ENCODE measurements around the gene DEPDC7. TPM values are rescaled to one million over a fixed set of nuclear protein-coding genes. Genes with fewer than 3 reads are reported as not detected.

DEPDC7 gene
- total and polyA plus RNA-seq, 2 of the 8 experiments (the other 6 are each of a cell fraction or from before 2014, with no cell fraction given) = 3.1 to 7.6 TPM

DNA sequence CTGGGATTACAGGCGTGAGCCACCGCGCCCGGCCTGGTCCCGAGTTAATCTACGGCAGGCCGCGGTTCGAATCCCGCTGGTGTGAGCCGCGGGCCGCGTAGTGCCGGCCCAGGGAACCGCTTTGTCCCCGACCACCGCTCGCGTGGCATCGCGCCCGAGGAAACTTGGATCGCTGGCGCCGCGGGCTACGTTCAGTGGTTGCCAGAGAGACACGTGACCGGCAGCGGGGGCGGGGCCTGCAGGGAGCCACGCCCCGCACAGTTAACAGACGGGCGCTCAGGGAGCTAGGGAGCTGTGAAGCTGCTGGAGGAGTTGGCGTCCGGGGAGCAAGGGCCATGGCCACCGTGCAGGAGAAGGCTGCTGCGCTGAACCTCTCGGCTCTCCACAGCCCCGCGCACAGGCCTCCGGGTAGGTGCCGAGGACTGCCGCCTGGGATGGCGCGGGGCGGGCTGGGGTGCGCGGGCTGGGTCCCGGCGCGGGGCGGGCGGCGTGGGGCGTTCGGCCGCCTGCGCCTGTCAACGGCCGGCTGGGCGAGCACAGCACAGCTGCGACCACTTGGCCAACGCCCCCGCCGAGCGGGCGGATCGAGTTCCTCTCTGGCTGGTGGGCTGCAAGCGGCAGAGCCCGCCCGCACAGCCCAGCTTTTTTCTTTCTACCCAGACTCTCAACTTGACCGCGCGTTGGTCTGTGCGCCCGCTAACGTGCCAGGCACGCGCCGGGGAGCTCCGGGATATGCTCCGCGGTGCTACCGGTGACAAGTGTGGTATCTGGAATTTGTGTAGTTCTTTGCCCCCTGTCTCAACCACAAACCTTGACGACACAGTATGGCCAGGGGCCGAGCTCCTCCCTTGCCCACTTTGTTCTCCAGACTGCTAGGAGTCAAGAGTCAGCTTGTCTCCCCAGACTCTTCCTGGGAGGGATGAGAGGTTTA lies at the start of gene DEPDC7 (continued):
- TF ChIP-seq, protein P1, sequence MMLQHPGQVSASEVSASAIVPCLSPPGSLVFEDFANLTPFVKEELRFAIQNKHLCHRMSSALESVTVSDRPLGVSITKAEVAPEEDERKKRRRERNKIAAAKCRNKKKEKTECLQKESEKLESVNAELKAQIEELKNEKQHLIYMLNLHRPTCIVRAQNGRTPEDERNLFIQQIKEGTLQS (IDR thresholded peaks at IDR 0.05; ENCODE audit: insufficient read depth, low read depth, low read length) = peak; percentile 74; the same call in 1 of the 2 replicates
- TF ChIP-seq POU5F1 (IDR thresholded peaks at IDR 0.05; ENCODE audit: low read depth, low read length) (no peak), RBBP5 (IDR thresholded peaks at IDR 0.05; ENCODE audit: borderline replicate concordance, low read depth, low read length) (no peak; the same call in 1 of the 2 replicates), TBP (IDR thresholded peaks at IDR 0.05; ENCODE audit: low read depth, low read length) (peak; percentile 51; the same call in 1 of the 2 replicates), TAF1 (IDR thresholded peaks at IDR 0.05; ENCODE audit: low read depth, low read length) (peak; percentile 51), PHF8 (conservative IDR thresholded peaks at IDR 0.05; ENCODE audit: low read depth, low read length) (peak; percentile 52; the same call in 1 of the 2 replicates), POLR2AphosphoS5 (IDR thresholded peaks at IDR 0.05; ENCODE audit: low read depth, low read length) (peak; percentile 74), CEBPB (IDR thresholded peaks at IDR 0.05; ENCODE audit: low read depth, low read length) (no peak), GABPA (IDR thresholded peaks at IDR 0.05; ENCODE audit: borderline replicate concordance, insufficient read depth, low read length) (no peak), NANOG (IDR thresholded peaks at IDR 0.05; ENCODE audit: insufficient read depth, low read depth, low read length, poor library complexity, severe bottlenecking) (no peak), POLR2A (IDR thresholded peaks at IDR 0.05; ENCODE audit: control extremely low read depth in 1 of 2, low read depth in 2 of 2, low read length in 2 of 2) (peak; percentile 48 to 64), SAP30 (IDR thresholded peaks at IDR 0.05; ENCODE audit: insufficient read depth, insufficient replicate concordance, low read length) (peak; percentile 32), KDM1A (IDR thresholded peaks at IDR 0.05; ENCODE audit: borderline replicate concordance, low read length) (peak; percentile 57; the same call in 1 of the 2 replicates), SP4 (IDR thresholded peaks at IDR 0.05; ENCODE audit: low read length) (no peak), CBX8 (IDR thresholded peaks at IDR 0.05; ENCODE audit: borderline replicate concordance, low read depth, low read length) (no peak), JUND (IDR thresholded peaks at IDR 0.05; ENCODE audit: low read length) (no peak), BRCA1 (IDR thresholded peaks at IDR 0.05; ENCODE audit: low read depth, low read length) (no peak)
- TF ChIP-seq, protein P2, sequence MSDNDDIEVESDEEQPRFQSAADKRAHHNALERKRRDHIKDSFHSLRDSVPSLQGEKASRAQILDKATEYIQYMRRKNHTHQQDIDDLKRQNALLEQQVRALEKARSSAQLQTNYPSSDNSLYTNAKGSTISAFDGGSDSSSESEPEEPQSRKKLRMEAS (IDR thresholded peaks at IDR 0.05) = peak; percentile 92
- TF ChIP-seq, protein P3, sequence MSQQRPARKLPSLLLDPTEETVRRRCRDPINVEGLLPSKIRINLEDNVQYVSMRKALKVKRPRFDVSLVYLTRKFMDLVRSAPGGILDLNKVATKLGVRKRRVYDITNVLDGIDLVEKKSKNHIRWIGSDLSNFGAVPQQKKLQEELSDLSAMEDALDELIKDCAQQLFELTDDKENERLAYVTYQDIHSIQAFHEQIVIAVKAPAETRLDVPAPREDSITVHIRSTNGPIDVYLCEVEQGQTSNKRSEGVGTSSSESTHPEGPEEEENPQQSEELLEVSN (IDR thresholded peaks at IDR 0.05) = peak; percentile 92
- TF ChIP-seq, protein P4, sequence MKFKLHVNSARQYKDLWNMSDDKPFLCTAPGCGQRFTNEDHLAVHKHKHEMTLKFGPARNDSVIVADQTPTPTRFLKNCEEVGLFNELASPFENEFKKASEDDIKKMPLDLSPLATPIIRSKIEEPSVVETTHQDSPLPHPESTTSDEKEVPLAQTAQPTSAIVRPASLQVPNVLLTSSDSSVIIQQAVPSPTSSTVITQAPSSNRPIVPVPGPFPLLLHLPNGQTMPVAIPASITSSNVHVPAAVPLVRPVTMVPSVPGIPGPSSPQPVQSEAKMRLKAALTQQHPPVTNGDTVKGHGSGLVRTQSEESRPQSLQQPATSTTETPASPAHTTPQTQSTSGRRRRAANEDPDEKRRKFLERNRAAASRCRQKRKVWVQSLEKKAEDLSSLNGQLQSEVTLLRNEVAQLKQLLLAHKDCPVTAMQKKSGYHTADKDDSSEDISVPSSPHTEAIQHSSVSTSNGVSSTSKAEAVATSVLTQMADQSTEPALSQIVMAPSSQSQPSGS (IDR thresholded peaks at IDR 0.05; ENCODE audit: low read length) = no peak

All from H1 (cell line).